SW480 (cell line): ENCODE measurements around the gene CUL3.

Experiments used
- DNase-seq: peaks from one replicate; pipeline ENCODE4 v3.0.0-alpha.2; 2016; ENCODE audit warnings: low spot score

The CUL3 gene

GRCh38 chr2:224472137-224472536 lies 113.0 kb downstream of the CUL3 start:
- no peak for DNase-seq

GRCh38 chr2:224469374-224469964 lies 115.7 kb downstream of the CUL3 start:
- DNase-seq: no peak

- no peak for DNase-seq
Observed at GRCh38 chr2:224466304-224466895, 118.8 kb downstream of the CUL3 start.

GRCh38 chr2:224461391-224461790 lies 123.8 kb downstream of the CUL3 start:
- DNase-seq: no peak

GRCh38 chr2:224457408-224458096 lies 127.6 kb downstream of the CUL3 start:
- no peak for DNase-seq

GRCh38 chr2:224453892-224454291 lies 131.3 kb downstream of the CUL3 start:
- no peak for DNase-seq

- peak; percentile 5 for DNase-seq
Observed at GRCh38 chr2:224449212-224450147, 135.7 kb downstream of the CUL3 start.

- DNase-seq: no peak
Observed at GRCh38 chr2:224448236-224448635, 136.9 kb downstream of the CUL3 start.

- no peak for DNase-seq
Observed at GRCh38 chr2:224444783-224445182, 140.4 kb downstream of the CUL3 start.

GRCh38 chr2:224444021-224444420 lies 141.1 kb downstream of the CUL3 start:
- DNase-seq: no peak

GRCh38 chr2:224442071-224442967 lies 142.8 kb downstream of the CUL3 start:
- no peak for DNase-seq

- DNase-seq: no peak
Observed at GRCh38 chr2:224440988-224441387, 144.2 kb downstream of the CUL3 start.

GRCh38 chr2:224438726-224439125 lies 146.4 kb downstream of the CUL3 start:
- no peak for DNase-seq

- peak; percentile 26 for DNase-seq
Observed at GRCh38 chr2:224436634-224437033, 148.5 kb downstream of the CUL3 start.

- no peak for DNase-seq
Observed at GRCh38 chr2:224434618-224435017, 150.5 kb downstream of the CUL3 start.

GRCh38 chr2:224433442-224433841 lies 151.7 kb downstream of the CUL3 start:
- DNase-seq: no peak

- no peak for DNase-seq
Observed at GRCh38 chr2:224432003-224432579, 153.1 kb downstream of the CUL3 start.

- no peak for DNase-seq
Observed at GRCh38 chr2:224429441-224429810, 155.7 kb downstream of the CUL3 start.

GRCh38 chr2:224428787-224429440 lies 156.2 kb downstream of the CUL3 start:
- DNase-seq: no peak

GRCh38 chr2:224427471-224427870 lies 157.7 kb downstream of the CUL3 start:
- DNase-seq: no peak

- no peak for DNase-seq
Observed at GRCh38 chr2:224426656-224427055, 158.5 kb downstream of the CUL3 start.
